GM18502 (cell line): ENCODE measurements around the gene PPP1R1A.

Experiments
- ATAC-seq: cut with Tn5 transposase; IDR thresholded peaks from one replicate; pipeline ENCODE4 v1.9.1; 2021; ENCODE audit warnings: mild to moderate bottlenecking; ENCODE audit not compliant: unreplicated experiment, poor library complexity

The PPP1R1A gene, protein sequence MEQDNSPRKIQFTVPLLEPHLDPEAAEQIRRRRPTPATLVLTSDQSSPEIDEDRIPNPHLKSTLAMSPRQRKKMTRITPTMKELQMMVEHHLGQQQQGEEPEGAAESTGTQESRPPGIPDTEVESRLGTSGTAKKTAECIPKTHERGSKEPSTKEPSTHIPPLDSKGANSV

DNA sequence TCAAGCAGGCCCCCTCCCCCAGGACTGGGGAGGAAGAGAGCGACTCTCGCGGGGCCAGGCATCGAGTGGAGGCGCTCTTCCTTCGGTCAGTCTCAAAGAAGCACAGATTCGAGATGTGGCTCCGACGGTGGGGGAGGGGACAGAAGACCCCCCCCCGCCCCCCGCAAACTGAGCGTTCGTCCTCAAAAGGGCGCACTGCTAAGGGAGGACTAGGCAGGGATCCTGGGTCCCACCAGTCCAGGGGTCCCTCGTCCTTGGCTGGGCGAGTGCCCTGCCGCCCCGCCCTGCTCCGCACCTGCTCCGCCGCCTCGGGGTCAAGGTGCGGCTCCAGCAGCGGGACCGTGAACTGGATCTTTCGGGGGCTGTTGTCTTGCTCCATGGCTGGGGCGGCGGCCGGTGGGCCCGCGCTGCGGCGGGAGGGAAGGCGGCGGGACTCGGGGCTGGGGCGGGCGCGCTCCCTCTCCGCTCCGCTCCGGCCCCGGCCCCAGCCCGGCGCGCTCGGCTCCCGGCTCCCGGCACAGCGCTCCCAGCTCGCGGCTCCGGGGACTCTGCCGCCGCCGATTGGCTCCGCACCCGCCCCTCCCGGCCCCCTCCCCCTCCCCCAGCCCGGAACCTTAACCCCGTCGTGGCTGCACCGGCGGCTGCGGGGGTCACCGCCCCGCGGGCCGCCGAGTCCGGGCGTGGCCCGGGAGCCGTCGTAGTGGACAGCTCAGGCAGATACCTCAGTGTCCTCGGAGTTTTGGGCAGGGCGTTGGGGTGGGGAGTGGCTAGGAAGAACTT is at the start of gene PPP1R1A:
Gene PPP1R1A, minus strand, starts transcription at position 550 of the 780 bp plus-strand sequence. Its CDS starts 171 bp downstream, at position 379.
- ATAC-seq = no peak

DNA sequence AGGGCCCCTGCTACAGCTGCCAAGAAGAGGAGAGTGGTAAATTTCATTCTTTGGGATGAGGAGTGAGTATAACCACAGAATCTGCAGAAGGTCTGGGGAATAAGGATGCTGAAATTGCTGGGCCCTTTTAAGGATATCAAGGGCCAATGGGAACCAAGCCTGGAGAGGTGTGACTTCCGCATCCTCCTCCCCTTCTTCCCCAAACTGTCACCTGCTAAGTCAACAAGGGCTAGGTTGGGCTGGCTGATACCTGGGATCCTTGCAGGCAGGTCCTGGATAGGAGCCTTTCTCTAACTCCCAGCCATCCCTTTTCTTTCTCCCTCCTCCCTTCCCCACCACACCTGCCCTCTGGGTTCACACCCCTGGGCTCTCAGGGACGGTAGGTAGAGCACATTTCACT is 46.3 kb upstream of the PPP1R1A start, which contains the start of gene LACRT:
Gene LACRT, minus strand, starts transcription at position 101 of the 400 bp plus-strand sequence. Its CDS starts 54 bp downstream, at position 47.
- no peak for ATAC-seq

DNA sequence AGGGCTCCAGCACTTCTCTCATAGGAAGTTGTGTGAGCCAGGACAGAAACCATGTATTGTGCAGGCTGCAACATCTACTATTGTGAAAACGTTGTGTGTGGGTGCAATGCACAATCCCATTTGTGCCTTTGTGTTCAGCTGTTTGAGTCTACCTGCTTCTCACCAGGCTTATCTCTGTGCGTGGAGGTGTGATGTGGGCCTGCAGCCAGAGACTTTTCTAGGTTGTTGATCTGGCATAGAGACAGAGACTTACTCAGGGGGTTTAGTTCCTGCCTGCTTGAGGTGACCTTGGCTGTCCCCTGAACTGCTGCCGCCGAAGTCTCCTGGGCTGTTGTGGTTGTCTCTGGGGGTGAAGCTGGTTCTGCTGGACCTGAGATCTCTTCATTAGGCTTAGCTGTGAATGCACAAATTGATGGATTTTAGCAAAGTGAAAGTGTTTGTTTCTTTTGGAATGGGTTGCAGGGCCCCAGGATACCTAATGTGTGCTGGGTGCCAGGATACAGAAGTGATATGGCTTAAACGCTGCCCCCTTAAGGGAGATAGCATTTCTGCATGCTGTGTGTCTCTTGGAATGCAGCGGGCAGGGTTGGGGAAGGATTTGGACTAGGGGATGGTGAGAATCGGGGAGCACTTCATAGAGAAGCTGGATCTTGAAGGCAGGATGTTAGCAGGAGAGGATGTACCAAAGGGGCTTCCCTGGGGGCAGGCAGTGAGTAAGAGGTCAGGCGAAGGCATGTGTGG is 43.7 kb upstream of the PPP1R1A start:
- ATAC-seq = no peak

DNA sequence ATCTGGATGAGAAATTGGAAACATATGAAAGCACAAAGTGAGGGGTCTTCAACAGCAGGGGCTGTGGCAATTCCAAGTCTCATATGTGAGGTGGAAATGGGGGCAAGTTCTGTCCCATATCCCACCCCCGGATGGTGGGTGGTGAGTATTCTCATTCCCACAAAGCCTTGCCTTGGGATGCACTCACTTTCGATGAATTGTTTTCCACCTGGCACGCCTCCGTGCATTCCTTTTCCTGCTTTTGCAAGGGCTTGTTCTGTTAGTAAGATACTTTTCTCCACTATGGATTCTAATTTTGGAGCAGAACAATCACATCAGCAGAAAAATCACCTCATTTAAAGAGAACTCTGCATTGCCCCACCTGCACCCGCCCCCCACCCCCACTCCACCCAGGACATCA is 43.1 kb upstream of the PPP1R1A start:
- no peak for ATAC-seq

DNA sequence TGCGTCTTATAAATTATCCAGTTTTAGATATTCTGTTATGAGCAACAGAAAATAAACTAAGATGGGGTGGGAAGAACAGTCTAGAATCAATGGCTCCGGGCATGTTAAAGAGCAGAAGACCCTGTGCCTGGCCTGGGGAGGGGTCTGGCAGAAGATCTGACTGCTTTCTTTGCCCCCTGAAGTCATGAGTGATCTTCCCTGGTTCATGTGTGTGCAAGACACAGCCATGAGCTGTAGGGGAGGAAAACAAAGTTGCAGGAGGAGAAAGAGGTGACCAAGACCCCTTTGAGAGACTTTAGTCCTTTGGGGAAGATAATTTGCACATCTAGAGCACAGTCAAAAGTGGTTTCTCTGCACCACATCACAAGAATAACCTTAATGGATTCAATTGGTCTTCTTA is 41.5 kb upstream of the PPP1R1A start:
- ATAC-seq = no peak

DNA sequence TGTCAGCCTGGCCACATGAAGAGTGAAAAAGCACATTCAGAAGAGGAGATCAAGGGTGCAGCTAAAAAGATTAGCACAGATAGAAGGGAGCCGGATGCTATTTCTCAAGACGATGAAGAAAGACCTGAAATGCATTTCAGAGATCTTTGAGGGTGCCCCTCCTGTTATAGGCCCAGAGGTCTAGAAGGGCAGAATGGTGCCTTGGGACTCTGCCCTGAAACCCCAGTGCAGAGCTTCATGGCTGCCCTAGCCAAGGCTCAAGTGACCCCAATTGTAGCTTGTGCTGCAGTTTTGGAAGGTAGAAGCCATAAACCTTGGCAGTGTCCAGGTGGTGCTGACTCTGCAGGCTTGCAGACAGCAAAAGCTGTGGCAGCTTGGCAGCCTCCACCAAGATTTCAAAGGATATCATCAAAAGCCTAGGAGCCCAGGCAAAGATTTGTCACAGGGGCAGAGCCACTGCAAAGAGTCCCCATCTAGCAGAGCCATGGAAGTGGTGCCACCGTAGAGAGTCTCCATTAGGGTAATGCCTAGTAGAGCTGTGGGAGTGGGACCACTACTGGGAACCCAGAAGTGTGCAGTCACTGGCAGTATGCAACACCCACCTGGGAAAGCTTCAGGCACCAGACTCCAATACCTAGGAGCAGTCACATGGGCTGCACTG is 39.9 kb upstream of the PPP1R1A start:
- no peak for ATAC-seq

DNA sequence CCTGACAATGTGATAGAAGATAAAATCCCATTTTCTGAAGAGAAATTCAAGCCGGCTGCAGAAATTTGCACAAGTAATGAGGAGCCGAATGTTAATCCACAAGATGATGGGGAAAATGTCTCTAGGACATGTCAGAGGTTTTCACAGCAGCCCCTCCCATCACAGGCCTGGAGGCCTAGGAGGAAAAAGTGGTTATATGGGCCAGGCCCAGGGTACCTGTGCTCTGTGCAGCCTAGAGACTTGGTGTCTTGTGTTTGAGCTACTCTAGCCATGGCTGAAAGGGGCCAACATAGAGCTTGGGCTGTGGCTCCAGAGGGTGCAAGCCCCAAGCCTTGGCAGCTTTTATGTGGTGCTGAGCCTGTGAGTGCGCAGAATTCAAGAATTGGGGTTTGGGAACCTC is 38.8 kb upstream of the PPP1R1A start:
- ATAC-seq = no peak

DNA sequence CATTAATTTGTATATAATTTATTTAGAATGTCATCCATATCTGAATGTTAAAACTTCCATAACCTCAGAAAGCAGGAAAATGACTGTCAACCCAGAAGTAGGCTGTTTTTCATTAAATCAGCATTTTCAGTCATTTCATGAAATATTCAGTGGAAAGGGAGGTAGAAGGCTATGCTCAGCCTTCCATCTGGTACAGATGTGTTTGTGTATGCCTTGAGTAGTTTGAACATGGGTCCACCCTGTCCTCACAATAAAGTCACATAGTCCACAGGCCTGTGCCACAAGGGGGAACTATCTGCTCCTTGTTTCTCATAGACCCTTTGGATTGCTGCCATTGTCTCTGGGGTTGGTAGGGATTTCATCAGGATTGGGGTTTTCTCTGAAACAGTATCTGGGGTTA is 37.1 kb upstream of the PPP1R1A start:
- ATAC-seq = no peak

DNA sequence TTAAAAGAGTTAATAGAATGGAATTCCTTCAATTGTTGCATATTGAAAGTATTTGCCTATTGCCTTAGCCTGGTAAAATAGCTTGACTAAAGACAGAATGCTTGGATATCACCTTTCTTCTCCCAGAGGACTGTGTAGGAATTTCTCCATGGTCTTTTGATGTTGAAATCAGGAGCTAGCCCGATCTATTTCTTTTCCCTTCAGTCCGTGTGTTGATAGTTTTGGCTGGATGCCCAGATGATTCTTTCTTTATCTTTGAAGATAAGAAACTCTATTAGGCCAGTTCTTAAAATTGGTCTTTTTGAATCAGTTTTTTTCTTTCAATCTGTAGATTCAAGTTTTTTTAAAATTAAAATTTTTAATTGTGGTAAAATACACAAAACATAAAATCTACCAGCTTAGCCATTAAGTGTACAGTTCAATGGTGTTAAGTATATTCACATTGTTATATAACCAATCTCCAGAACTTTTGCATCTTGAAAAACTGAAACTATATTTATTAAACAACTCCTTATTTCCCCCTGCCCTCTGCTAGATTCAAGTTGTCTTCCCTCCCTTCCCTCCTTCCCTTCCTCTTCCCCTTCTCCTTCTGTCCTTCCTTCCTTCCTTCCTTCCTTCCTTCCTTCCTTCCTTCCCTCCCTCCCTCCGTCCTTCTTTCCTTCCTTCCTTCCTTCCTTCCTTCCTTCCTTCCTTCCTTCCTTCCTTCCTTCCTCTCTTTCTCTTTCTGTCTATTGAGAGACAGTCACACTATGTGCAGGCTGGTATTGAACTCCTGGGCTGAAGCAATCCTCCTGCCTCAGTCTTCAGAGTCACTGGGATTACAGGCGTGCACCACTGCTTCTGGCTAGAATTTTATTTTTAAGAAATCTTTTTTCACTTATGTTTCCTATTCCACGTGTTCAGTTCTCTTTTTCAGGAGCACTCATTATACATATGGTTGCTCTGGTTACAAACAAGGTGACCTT is 36.1 kb upstream of the PPP1R1A start:
- no peak for ATAC-seq

DNA sequence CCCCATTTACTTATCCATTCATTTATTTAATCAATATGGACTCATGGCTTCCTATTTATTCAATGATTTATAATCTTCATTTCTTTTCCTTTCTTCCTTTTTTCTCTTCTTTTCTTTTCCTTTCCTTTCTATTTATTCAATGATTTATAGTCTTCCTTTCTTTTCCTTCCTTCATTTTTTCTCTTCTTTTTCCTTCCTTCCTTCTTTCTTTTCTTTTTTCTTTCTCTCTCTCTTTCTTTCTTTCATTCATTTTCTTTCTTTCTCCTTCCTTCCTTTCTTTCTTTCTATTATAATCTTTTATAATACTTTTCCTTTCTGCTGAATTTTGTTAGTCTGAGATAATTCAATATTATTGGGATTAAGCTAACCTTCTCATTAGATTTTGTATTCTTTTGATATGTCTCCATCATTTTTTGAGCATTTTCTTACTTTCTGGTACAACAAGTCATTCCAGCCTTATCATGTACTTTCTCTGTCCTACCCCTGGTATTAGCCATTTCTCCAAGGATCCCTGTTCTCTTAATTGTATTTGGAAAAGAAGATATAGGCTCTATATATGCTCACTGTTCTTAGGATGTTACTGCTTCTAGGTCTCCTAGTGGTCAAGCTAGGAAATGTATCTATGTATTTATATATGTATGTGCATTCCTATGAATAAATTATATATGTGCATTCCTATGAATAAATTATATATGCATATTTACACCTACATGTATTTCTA is 34.2 kb upstream of the PPP1R1A start:
- ATAC-seq = no peak

DNA sequence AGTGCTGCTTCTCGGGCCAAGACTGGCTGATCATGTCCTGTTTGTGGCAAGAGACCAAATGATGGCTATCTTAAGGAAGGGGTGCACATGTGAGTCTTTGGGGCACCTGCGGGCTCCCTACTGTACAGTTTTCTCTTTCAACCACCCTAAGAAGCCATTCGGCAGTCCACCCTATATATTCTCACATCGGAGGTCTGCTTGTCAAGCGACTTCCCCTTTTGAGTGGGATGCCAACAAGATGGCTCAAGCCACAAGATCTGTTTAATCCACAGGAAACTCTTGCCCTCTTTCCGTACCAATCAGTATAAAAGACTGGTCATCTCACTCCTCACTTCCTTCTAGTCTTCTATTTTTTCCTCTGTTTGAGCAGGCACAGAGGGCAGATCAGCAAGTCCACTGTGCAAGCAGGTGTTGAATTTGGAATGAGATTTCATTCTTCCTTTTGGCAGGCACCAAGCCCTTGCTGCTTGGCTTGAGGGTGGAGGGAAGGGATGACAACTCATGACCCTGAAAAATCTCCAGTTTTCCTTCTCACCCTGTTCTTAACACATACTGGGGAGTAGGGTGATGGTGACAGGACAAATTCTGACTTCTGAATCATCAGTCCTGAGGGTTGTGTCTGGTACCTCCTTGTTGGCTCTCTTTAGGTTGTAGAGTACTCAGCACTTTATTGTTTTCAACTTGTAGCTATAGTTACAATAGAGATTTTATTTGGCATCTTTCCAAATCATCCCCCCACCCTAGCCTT is 28.6 kb upstream of the PPP1R1A start:
- no peak for ATAC-seq

DNA sequence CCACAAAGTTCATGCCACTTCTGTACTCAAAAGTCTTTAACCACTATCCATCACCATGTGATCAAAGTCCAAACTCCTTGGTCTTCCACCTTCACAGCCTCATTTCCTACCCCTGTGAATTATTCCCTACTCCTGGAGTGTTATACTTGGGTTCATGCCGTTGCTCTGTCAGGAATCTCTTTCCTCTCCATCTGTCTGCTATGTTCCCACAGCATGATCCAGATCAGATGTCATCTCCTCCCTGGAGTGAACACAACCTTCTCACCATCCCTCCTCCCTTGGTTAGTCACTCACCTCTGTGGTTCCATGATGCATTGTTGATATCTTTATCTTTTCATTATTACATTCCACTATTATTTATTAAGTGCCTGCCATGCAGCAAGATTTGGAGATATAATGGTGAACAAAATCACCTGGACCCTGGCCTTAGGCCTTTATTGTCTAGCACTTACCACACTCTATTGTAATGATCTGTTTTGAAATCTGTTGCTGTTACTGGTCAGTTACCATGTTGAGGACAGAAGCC is 23.8 kb upstream of the PPP1R1A start:
- ATAC-seq = no peak

DNA sequence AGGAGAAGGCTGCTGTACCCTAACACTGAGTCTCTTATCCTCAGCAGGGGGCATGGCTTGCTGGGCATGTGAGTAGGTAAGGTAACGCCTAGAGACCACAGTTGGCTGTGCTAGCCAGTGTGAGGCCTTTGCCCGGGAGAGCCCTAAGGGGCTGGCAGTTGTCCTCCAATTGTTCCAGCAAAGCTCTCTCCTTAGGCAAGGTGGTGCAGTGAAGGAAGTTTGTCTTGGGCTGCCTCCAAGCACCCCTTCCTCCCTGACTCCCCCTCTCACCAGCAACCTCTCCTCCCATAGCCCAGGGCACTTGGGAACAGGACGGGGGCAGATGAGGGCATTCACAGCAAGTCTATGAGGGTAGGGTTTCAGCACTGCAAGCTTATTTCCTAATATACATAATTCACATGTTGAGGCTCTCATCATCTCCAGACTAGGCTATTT is 23.3 kb upstream of the PPP1R1A start:
- no peak for ATAC-seq

DNA sequence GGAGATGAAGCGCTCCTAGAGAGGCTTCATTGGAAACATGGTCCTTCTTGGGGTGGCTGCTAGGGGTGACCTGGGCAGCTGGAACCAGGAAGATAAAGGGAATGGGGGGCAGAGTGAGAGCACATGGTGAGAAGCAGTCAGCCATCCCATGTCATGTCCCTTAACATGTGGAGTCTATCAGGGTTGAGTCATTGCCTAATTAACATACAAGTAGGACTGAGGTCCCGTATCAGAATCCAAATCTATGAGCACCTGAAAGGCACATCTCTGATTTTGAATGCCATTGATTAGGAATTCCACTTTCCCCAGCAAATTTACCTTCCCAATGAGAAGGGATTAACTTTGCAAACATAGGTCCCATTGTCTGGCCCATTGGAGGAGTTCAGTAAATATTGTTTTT is 20.3 kb upstream of the PPP1R1A start:
- ATAC-seq = no peak

DNA sequence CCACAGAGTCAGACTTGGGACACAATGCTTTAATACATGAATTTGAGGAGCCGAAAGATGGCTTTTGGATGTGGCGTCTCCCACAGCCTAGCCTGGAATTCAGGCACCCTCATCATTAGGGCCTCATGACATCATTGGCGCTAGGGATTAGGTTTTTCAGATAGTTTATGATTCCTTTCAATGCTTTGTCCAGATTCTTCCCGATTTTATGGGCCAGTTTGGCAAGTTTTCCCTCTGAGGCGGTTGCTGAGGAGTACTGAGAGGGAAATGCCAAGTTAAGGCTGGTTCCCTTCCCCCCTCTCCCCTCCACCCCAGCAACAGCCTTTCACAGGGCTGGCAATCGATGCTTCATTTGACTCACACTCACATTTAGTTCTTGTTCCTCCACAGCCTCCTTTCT is 19.7 kb upstream of the PPP1R1A start:
- ATAC-seq = no peak

DNA sequence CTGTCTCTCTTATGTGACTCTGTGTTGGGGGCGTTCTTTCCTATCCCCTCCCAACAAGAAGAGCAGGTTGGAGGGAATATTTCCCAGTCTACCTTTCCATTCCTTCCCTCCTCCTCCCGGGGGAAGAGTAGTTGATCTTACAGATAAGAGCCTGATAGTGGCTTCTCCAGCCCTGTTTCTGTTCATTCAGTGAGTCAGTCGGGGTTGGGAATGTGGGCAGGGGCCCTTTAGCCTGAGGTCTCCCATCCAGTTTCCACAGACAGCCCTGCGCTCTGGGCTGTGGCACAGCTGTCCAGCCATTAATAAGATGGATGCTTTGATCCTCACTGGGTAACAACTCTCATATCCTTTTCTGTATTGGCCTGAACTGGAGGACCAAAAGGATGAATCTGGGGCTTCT is 18.1 kb upstream of the PPP1R1A start:
- no peak for ATAC-seq

DNA sequence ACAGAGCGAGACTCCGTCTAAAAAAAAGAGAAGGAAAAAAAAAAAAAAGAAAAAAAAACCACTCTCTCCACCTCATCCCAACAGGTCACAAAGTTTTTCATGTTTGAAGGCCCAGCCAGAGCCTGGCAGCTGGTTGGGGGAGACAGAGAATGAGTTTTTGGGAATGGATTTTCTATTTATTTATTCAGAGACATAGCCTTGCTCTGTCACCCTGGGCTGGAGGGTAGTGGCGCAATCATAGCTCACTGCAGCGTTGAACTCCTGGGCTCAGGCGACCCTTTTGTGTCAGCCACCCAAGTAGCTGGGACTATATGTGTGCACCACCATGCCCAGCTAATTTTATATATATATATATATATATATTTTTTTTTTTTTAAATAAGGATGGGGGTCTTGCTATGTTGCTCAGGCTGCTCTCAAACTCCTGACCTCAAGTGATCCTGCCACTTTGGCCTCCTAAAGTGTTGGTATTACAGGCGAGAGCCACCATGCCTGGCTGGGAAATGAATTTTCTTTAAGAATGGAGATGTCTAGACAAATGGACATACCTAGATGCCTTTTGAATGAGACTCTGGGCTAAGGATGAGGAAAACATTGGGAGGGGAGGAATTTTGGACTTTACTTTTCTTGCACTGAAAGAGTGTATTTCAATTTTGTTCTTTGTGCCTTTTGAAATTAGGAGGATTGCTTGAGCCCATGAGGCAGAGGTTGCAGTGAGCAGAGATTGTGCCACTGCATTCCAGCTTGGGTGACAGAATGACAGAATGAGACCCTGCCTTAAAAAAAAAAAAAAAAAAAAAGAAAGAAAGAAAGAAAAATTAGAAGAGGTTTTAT is 16.9 kb upstream of the PPP1R1A start:
- no peak for ATAC-seq
